Smooth muscle cell (in vitro differentiated cells): ENCODE results near the gene MAPKAP1. TPM values are rescaled to one million over a fixed set of nuclear protein-coding genes. Genes with fewer than 3 reads are reported as not detected.

Source experiments
- DNase-seq: peaks from one replicate; lab custom pipeline; 2025; ENCODE audit not compliant: unreplicated experiment; lab: John Stamatoyannopoulos, UW
- H2AFZ ChIP-seq: fragments of 200-600 bp; sonication (generic); 2 replicates; pipeline ENCODE4 v1.6.0; 2016; ENCODE audit warnings: antibody characterized with exemption, low read depth, mild to moderate bottlenecking
- H3F3A ChIP-seq: fragments of 200-600 bp; sonication (generic); 2 replicates; pipeline ENCODE4 v1.6.0; 2017; ENCODE audit warnings: antibody characterized with exemption, low read depth
- H3K27ac ChIP-seq: fragments of 200-600 bp; sonication (generic); 2 replicates; pipeline ENCODE4 v1.5.1; 2016; ENCODE audit warnings: low read depth, mild to moderate bottlenecking
- H3K27me3 ChIP-seq: fragments of 200-600 bp; sonication (generic); 2 replicates; pipeline ENCODE4 v1.6.1; 2016; ENCODE audit warnings: low read depth, mild to moderate bottlenecking
- H3K36me3 ChIP-seq: fragments of 200-600 bp; sonication (generic); 2 replicates; pipeline ENCODE4 v1.5.1; 2016; ENCODE audit warnings: low read depth
- H3K4me1 ChIP-seq: fragments of 200-600 bp; sonication (generic); 2 replicates; pipeline ENCODE4 v1.5.1; 2016; ENCODE audit warnings: low read depth
- H3K4me2 ChIP-seq: fragments of 200-600 bp; sonication (generic); 2 replicates; pipeline ENCODE4 v1.6.0; 2016; ENCODE audit warnings: mild to moderate bottlenecking
- H3K4me3 ChIP-seq: fragments of 200-600 bp; sonication (generic); 2 replicates; pipeline ENCODE4 v1.5.1; 2016; ENCODE audit warnings: mild to moderate bottlenecking
- H3K79me2 ChIP-seq: fragments of 200-600 bp; sonication (generic); 2 replicates; pipeline ENCODE4 v1.6.0; 2016; ENCODE audit warnings: low read depth, mild to moderate bottlenecking
- H3K9ac ChIP-seq: fragments of 200-600 bp; sonication (generic); 2 replicates; pipeline ENCODE4 v1.6.0; 2016; ENCODE audit warnings: low read depth
- H3K9me3 ChIP-seq: fragments of 200-600 bp; sonication (generic); replicated peaks from 2 replicates; pipeline ENCODE4 v1.5.1; 2016; ENCODE audit warnings: low read depth
- H4K20me1 ChIP-seq: fragments of 200-600 bp; sonication (generic); 2 replicates; pipeline ENCODE4 v1.6.0; 2016; ENCODE audit warnings: low read depth
- CTCF ChIP-seq: fragments of 200-600 bp; sonication (generic); IDR thresholded peaks from 2 replicates; pipeline ENCODE4 v1.5.1; 2017; ENCODE audit warnings: borderline replicate concordance, mild to moderate bottlenecking, antibody characterized with exemption; ENCODE audit not compliant: insufficient read depth, poor library complexity, severe bottlenecking
- WGBS: methylation state at CpG from one replicate; pipeline ENCODE4 v1.1.7; 2016; ENCODE audit warnings: low lambda C conversion rate; 5-methylcytosine and 5-hydroxymethylcytosine counted together
- polyA plus RNA-seq: library from polyadenylated mRNA; unstranded; fragments of >200 nt; fragmentation: Nextera tagmentation; extraction: Ambion mirVana; gene quantifications from 2 replicates; pipeline ENCODE4 v1.2.1, GENCODE V29; 2016
- total RNA-seq: library from RNA; depleted of rRNA; stranded (reverse); fragments of >200 nt; gene quantifications from 2 replicates; pipeline ENCODE4 v1.2.3, GENCODE V29; 2014

MAPKAP1 gene
- total and polyA plus RNA-seq, 2 experiments from 2014 or later, result 50.1 to 74.5 TPM

- H3K9ac ChIP-seq, result no peak overlapping the region
- no peaks in the 10 kb centered on the region for H3K79me2 ChIP-seq
- no peaks in the 10 kb centered on the region for H3F3A ChIP-seq
- no peak overlapping the region for H3K4me3 ChIP-seq
- H3K9me3 ChIP-seq, result no peaks in the 10 kb centered on the region
- no peaks in the 10 kb centered on the region for H3K27me3 ChIP-seq
- H3K36me3 ChIP-seq, result no peaks in the 10 kb centered on the region
- no peaks in the 10 kb centered on the region for H4K20me1 ChIP-seq
- DNase-seq, result no peak
- TF ChIP-seq CTCF, result no peak
- no peak overlapping the region for H3K4me2 ChIP-seq
- WGBS, result 96% methylated on average over 16 of the region's 16 CpGs
- H2AFZ ChIP-seq, result no peak overlapping the region
- no peak overlapping the region for H3K27ac ChIP-seq
- H3K4me1 ChIP-seq, result no peaks in the 10 kb centered on the region
These were observed 271.0 kb downstream of the MAPKAP1 start for GRCh38 chr9:125435776-125436612.

- Histone ChIP-seq H3F3A (no peaks in the 10 kb centered on the region), H3K9me3 (no peaks in the 10 kb centered on the region), H3K27ac (no peak overlapping the region), H3K4me2 (no peak overlapping the region), H3K27me3 (no peaks in the 10 kb centered on the region), H3K9ac (no peak overlapping the region), H4K20me1 (no peaks in the 10 kb centered on the region), H3K4me1 (no peaks in the 10 kb centered on the region), H2AFZ (no peak overlapping the region), H3K36me3 (no peaks in the 10 kb centered on the region), H3K4me3 (no peak overlapping the region), H3K79me2 (no peaks in the 10 kb centered on the region)
- 94% methylated on average over 16 of the region's 16 CpGs for WGBS
- no peak for DNase-seq
- TF ChIP-seq CTCF, result no peak
These were observed 271.8 kb downstream of the MAPKAP1 start for GRCh38 chr9:125434986-125435775.

GRCh38 chr9:125433461-125434011, 273.5 kb downstream of the MAPKAP1 start:
- 64% methylated on average over 15 of the region's 15 CpGs for WGBS
- Histone ChIP-seq H3K4me3 (no peak overlapping the region), H4K20me1 (no peaks in the 10 kb centered on the region), H3K4me1 (no peaks in the 10 kb centered on the region), H3K4me2 (no peak overlapping the region), H3K27me3 (no peaks in the 10 kb centered on the region), H3K36me3 (no peaks in the 10 kb centered on the region), H3K9ac (no peak overlapping the region), H3K79me2 (no peaks in the 10 kb centered on the region), H3K9me3 (no peaks in the 10 kb centered on the region), H2AFZ (no peak overlapping the region), H3K27ac (no peak overlapping the region), H3F3A (no peaks in the 10 kb centered on the region)
- TF ChIP-seq CTCF, result no peak
- no peak for DNase-seq
